HL-60 (cell line): ENCODE measurements around the gene IL22RA1.

Experiments used
- CTCF ChIP-seq: IDR thresholded peaks from one replicate; pipeline ENCODE4 v1.5.1; 2011; ENCODE audit warnings: low read length, control low read depth, inconsistent platforms; ENCODE audit not compliant: insufficient read depth
- REST ChIP-seq: IDR thresholded peaks from 2 replicates; pipeline ENCODE4 v1.6.1; 2012; ENCODE audit warnings: low read depth; ENCODE audit not compliant: insufficient replicate concordance

- TF ChIP-seq CTCF (no peak), REST (no peak)
These were observed 4.3 kb upstream of the IL22RA1 start for GRCh38 chr1:24147194-24147593.
